K562 (cell line): Measurements from ENCODE around the gene TMEM222. TPM values are rescaled to one million over a fixed set of nuclear protein-coding genes. Genes with fewer than 3 reads are reported as not detected.
A peak's percentile ranks its signal among the peaks of the same experiment; 100 is the strongest.

ENCODE experiments used
- CXXC5 ChIP-seq: fragments of 250-450 bp; sonication (Bioruptor Pico); IDR thresholded peaks from 2 replicates; pipeline ENCODE4 v1.8.0; 2022; ENCODE audit warnings: inconsistent platforms, mild to moderate bottlenecking, moderate library complexity
- EGR1 ChIP-seq: fragments of 450-650 bp; conservative IDR thresholded peaks from 2 replicates; pipeline ENCODE4 v1.6.1; 2017; ENCODE audit warnings: mild to moderate bottlenecking
- FOXA3 ChIP-seq, 2 experiments: fragments of 450-650 bp in 1 of 2; sonication (generic) in 1 of 2; formaldehyde crosslinking; IDR thresholded peaks in 1 of 2; conservative IDR thresholded peaks in 1 of 2; 2 replicates each; pipeline versions ENCODE4 v1.4.0 to v1.8.0; 2020 to 2022; ENCODE audit warnings: mild to moderate bottlenecking in 2 of 2, missing genetic modification reagents in 1 of 2
- GATAD2B ChIP-seq: fragments of 450-650 bp; IDR thresholded peaks from 2 replicates; pipeline ENCODE4 v1.6.1; 2017; ENCODE audit warnings: mild to moderate bottlenecking, borderline replicate concordance
- ILK ChIP-seq: fragments of 450-650 bp; IDR thresholded peaks from 2 replicates; pipeline ENCODE4 v1.6.1; 2016; ENCODE audit warnings: missing genetic modification characterization, low read depth, mild to moderate bottlenecking, missing compliant biosample characterization, moderate library complexity, borderline replicate concordance
- JUN ChIP-seq, 2 experiments: sonication (generic) in 1 of 2; formaldehyde crosslinking in 1 of 2; IDR thresholded peaks; 2 replicates each; pipeline versions ENCODE4 v1.6.1 to v1.8.0; 2012 to 2022; ENCODE audit warnings: borderline replicate concordance in 2 of 2, mild to moderate bottlenecking in 2 of 2, improper control_type of control experiment in 1 of 2, low read depth in 1 of 2, low read length in 1 of 2, missing genetic modification reagents in 1 of 2
- MBD2 ChIP-seq: sonication (generic); IDR thresholded peaks from 2 replicates; pipeline ENCODE4 v1.6.1; 2016; ENCODE audit warnings: low read depth, borderline replicate concordance
- NEUROD1 ChIP-seq: fragments of 150-350 bp; IDR thresholded peaks from 2 replicates; pipeline ENCODE4 v1.6.1; 2014; ENCODE audit warnings: borderline replicate concordance, low read length, low read depth; ENCODE audit not compliant: partially characterized antibody
- NFIC ChIP-seq: fragments of 450-650 bp; IDR thresholded peaks from 2 replicates; pipeline ENCODE4 v1.6.1; 2017; ENCODE audit warnings: mild to moderate bottlenecking, inconsistent platforms
- NRF1 ChIP-seq, 2 experiments: fragments of 450-650 bp; IDR thresholded peaks in 1 of 2; conservative IDR thresholded peaks in 1 of 2; 2 replicates each; pipeline ENCODE4 v1.6.1; 2014; ENCODE audit warnings: mild to moderate bottlenecking in 2 of 2
- RAD51 ChIP-seq: fragments of 450-650 bp; IDR thresholded peaks from 2 replicates; pipeline ENCODE4 v1.7.1; 2016; ENCODE audit warnings: low read depth, mild to moderate bottlenecking, borderline replicate concordance
- TOE1 ChIP-seq, 2 experiments: fragments of 450-650 bp in 1 of 2; sonication (generic) in 1 of 2; formaldehyde crosslinking in 1 of 2; IDR thresholded peaks; 2 replicates each; pipeline versions ENCODE4 v1.7.1 to v1.8.0; 2016 to 2022; ENCODE audit warnings: borderline replicate concordance in 2 of 2, mild to moderate bottlenecking in 2 of 2, antibody characterized with exemption in 1 of 2, inconsistent platforms in 1 of 2, low read depth in 1 of 2, missing genetic modification reagents in 1 of 2, moderate library complexity in 1 of 2
- ZBTB43 ChIP-seq: sonication (generic); formaldehyde crosslinking; IDR thresholded peaks from 2 replicates; pipeline ENCODE4 v1.8.0; 2023; ENCODE audit warnings: mild to moderate bottlenecking, missing genetic modification reagents
- ZBTB8A ChIP-seq: fragments of 450-650 bp; IDR thresholded peaks from 2 replicates; pipeline ENCODE4 v1.6.1; 2018; ENCODE audit warnings: mild to moderate bottlenecking, moderate library complexity; ENCODE audit not compliant: partially characterized antibody
- ZNF121 ChIP-seq: sonication (generic); formaldehyde crosslinking; conservative IDR thresholded peaks from 2 replicates; pipeline ENCODE4 v1.8.0; 2022; ENCODE audit warnings: missing genetic modification reagents
- polyA plus RNA-seq, 8 experiments: library from polyadenylated mRNA; depleted of rRNA in 4 of 8; stranded (reverse) in 5 of 8; unstranded in 3 of 8; fragments of >200 nt; fragmentation: Nextera tagmentation in 2 of 8; fragmentation: Illumina TruSeq in 1 of 8; extraction: Ambion mirVana in 2 of 8; extraction: Trizol in 1 of 8; gene quantifications; 2 replicates each; pipeline versions ENCODE4 v1.2.1 to v1.2.3, GENCODE V29; 2011 to 2014; ENCODE audit warnings: inconsistent platforms in 1 of 8, missing spikeins in 1 of 8
- total RNA-seq, 7 experiments: library from RNA; depleted of rRNA in 6 of 7; stranded (reverse); fragments of >200 nt in 6 of 7; fragmentation: Illumina TruSeq in 2 of 7; extraction: Trizol in 2 of 7; gene quantifications; 2 replicates each; pipeline versions ENCODE4 v1.2.1 to v1.2.3, GENCODE V29; 2011 to 2021; ENCODE audit warnings: low replicate concordance in 1 of 7
- TF ChIP-seq, protein P1 (sequence below): fragments of 200-800 bp; sonication (Bioruptor generic); IDR thresholded peaks from 2 replicates; pipeline ENCODE4 v1.6.1; 2016; ENCODE audit warnings: missing genetic modification characterization, missing compliant biosample characterization
- TF ChIP-seq, protein P2 (sequence below): sonication (generic); formaldehyde crosslinking; IDR thresholded peaks from 2 replicates; pipeline ENCODE4 v1.8.1; 2023; ENCODE audit warnings: mild to moderate bottlenecking, missing genetic modification reagents

Gene TMEM222
- total and polyA plus RNA-seq, 9 of the 15 experiments (the other 6 are each of a cell fraction or from before 2014, with no cell fraction given): 6.9 to 48.0 (median 32.8) TPM

GRCh38 chr1:27341525-27342252 is 19.7 kb downstream of the TMEM222 start, which contains the start of gene SYTL1 (continued):
- TF ChIP-seq CXXC5 (CRISPR knock-in tag): peak; percentile 23; the same call in 1 of the 2 replicates
- TF ChIP-seq RAD51: no peak
- no peak for TF ChIP-seq NFIC
- TF ChIP-seq, protein P1, sequence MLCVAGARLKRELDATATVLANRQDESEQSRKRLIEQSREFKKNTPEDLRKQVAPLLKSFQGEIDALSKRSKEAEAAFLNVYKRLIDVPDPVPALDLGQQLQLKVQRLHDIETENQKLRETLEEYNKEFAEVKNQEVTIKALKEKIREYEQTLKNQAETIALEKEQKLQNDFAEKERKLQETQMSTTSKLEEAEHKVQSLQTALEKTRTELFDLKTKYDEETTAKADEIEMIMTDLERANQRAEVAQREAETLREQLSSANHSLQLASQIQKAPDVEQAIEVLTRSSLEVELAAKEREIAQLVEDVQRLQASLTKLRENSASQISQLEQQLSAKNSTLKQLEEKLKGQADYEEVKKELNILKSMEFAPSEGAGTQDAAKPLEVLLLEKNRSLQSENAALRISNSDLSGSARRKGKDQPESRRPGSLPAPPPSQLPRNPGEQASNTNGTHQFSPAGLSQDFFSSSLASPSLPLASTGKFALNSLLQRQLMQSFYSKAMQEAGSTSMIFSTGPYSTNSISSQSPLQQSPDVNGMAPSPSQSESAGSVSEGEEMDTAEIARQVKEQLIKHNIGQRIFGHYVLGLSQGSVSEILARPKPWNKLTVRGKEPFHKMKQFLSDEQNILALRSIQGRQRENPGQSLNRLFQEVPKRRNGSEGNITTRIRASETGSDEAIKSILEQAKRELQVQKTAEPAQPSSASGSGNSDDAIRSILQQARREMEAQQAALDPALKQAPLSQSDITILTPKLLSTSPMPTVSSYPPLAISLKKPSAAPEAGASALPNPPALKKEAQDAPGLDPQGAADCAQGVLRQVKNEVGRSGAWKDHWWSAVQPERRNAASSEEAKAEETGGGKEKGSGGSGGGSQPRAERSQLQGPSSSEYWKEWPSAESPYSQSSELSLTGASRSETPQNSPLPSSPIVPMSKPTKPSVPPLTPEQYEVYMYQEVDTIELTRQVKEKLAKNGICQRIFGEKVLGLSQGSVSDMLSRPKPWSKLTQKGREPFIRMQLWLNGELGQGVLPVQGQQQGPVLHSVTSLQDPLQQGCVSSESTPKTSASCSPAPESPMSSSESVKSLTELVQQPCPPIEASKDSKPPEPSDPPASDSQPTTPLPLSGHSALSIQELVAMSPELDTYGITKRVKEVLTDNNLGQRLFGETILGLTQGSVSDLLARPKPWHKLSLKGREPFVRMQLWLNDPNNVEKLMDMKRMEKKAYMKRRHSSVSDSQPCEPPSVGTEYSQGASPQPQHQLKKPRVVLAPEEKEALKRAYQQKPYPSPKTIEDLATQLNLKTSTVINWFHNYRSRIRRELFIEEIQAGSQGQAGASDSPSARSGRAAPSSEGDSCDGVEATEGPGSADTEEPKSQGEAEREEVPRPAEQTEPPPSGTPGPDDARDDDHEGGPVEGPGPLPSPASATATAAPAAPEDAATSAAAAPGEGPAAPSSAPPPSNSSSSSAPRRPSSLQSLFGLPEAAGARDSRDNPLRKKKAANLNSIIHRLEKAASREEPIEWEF: no peak
- TF ChIP-seq EGR1: peak; percentile 96
- TF ChIP-seq ILK (tag): no peak
- TF ChIP-seq GATAD2B: no peak
- TF ChIP-seq ZNF121 (CRISPR knock-in tag): no peak
- peak in 1 of 2 experiments; percentile 33; a peak in 1 of 4 replicates for TF ChIP-seq NRF1 (conservative IDR thresholded peaks at IDR 0.05 in 1 of 2, IDR thresholded peaks at IDR 0.05 in 1 of 2)
- peak; percentile 43; the same call in 1 of the 2 replicates for TF ChIP-seq MBD2
- TF ChIP-seq, protein P2, sequence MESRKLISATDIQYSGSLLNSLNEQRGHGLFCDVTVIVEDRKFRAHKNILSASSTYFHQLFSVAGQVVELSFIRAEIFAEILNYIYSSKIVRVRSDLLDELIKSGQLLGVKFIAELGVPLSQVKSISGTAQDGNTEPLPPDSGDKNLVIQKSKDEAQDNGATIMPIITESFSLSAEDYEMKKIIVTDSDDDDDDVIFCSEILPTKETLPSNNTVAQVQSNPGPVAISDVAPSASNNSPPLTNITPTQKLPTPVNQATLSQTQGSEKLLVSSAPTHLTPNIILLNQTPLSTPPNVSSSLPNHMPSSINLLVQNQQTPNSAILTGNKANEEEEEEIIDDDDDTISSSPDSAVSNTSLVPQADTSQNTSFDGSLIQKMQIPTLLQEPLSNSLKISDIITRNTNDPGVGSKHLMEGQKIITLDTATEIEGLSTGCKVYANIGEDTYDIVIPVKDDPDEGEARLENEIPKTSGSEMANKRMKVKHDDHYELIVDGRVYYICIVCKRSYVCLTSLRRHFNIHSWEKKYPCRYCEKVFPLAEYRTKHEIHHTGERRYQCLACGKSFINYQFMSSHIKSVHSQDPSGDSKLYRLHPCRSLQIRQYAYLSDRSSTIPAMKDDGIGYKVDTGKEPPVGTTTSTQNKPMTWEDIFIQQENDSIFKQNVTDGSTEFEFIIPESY (CRISPR knock-in tag): peak; percentile 84; the same call in 1 of the 2 replicates
- TF ChIP-seq FOXA3 (CRISPR knock-in tag; conservative IDR thresholded peaks at IDR 0.05 in 1 of 2, IDR thresholded peaks at IDR 0.05 in 1 of 2): no peak
- TF ChIP-seq TOE1 (IDR thresholded peaks at IDR 0.05; ENCODE audit: borderline replicate concordance): peak; percentile 83
- TF ChIP-seq TOE1 (CRISPR knock-in tag; IDR thresholded peaks at IDR 0.05; ENCODE audit: borderline replicate concordance, low read depth): no peak
- peak; percentile 98 for TF ChIP-seq NEUROD1
- peak; percentile 42; the same call in 1 of the 2 replicates for TF ChIP-seq ZBTB43 (CRISPR knock-in tag)
- no peak for TF ChIP-seq ZBTB8A
- TF ChIP-seq JUN (IDR thresholded peaks at IDR 0.05; ENCODE audit: borderline replicate concordance, low read depth, low read length): peak; percentile 14; the same call in 1 of the 2 replicates
- peak; percentile 19; the same call in 1 of the 2 replicates for TF ChIP-seq JUN (CRISPR knock-in tag; IDR thresholded peaks at IDR 0.05; ENCODE audit: borderline replicate concordance)
